ENCODE data around the gene PIWIL1.

DNA sequence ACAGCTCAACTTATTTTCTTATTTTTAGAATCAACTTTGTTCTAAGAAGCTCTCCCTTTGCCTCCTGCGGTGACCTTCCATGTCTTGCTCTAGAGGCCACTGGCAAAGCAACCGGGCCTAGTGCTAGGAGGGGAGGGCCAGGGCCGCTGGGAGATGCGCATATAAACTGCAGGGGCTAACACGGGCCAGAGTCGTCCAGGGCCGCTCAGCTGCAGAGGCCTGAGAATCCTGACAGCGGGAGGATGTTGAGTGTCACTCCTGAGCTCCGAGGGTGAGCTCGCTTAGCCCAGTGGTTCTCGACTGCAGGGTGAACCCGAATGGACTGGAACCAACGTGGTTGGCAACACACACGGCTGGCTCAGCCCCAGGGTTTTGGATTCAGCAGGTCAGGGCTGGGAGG is 6.5 kb upstream of the PIWIL1 start:
- TF ChIP-seq, protein P1, sequence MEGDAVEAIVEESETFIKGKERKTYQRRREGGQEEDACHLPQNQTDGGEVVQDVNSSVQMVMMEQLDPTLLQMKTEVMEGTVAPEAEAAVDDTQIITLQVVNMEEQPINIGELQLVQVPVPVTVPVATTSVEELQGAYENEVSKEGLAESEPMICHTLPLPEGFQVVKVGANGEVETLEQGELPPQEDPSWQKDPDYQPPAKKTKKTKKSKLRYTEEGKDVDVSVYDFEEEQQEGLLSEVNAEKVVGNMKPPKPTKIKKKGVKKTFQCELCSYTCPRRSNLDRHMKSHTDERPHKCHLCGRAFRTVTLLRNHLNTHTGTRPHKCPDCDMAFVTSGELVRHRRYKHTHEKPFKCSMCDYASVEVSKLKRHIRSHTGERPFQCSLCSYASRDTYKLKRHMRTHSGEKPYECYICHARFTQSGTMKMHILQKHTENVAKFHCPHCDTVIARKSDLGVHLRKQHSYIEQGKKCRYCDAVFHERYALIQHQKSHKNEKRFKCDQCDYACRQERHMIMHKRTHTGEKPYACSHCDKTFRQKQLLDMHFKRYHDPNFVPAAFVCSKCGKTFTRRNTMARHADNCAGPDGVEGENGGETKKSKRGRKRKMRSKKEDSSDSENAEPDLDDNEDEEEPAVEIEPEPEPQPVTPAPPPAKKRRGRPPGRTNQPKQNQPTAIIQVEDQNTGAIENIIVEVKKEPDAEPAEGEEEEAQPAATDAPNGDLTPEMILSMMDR (conservative IDR thresholded peaks at IDR 0.05; ENCODE audit: low read depth, low read length) = no peak
- TF ChIP-seq POLR2A (IDR thresholded peaks at IDR 0.05; ENCODE audit: low read depth, low read length) = no peak

Measured in IMR-90 (cell line).